GM10847 (cell line): Measurements from ENCODE around the gene TIE1.

Experiments used
- POLR2A ChIP-seq: IDR thresholded peaks from 2 replicates; pipeline ENCODE4 v1.6.1; 2011; ENCODE audit not compliant: insufficient read length; ENCODE audit errors: extremely low read depth

Gene TIE1

GRCh38 chr1:43299101-43299500 lies 1.7 kb upstream of the TIE1 start:
- no peak for TF ChIP-seq POLR2A

- TF ChIP-seq POLR2A = no peak
Observed at GRCh38 chr1:43302201-43302600, 1.4 kb downstream of the TIE1 start.

GRCh38 chr1:43302721-43303470 lies 2.1 kb downstream of the TIE1 start:
- no peak for TF ChIP-seq POLR2A

GRCh38 chr1:43303471-43304313 lies 2.9 kb downstream of the TIE1 start:
- TF ChIP-seq POLR2A = no peak

GRCh38 chr1:43304314-43304681 lies 3.5 kb downstream of the TIE1 start:
- TF ChIP-seq POLR2A = no peak

- no peak for TF ChIP-seq POLR2A
Observed at GRCh38 chr1:43304771-43305300, 4.1 kb downstream of the TIE1 start.

- no peak for TF ChIP-seq POLR2A
Observed at GRCh38 chr1:43305461-43305860, 4.7 kb downstream of the TIE1 start.

- TF ChIP-seq POLR2A = no peak
Observed at GRCh38 chr1:43305926-43306687, 5.3 kb downstream of the TIE1 start.

- TF ChIP-seq POLR2A = no peak
Observed at GRCh38 chr1:43306688-43307457, 6.1 kb downstream of the TIE1 start.

GRCh38 chr1:43307458-43308158 lies 6.8 kb downstream of the TIE1 start:
- no peak for TF ChIP-seq POLR2A

- TF ChIP-seq POLR2A = no peak
Observed at GRCh38 chr1:43308635-43309404, 8.0 kb downstream of the TIE1 start.

GRCh38 chr1:43309405-43310025 lies 8.7 kb downstream of the TIE1 start:
- no peak for TF ChIP-seq POLR2A

GRCh38 chr1:43311521-43311920 lies 10.7 kb downstream of the TIE1 start:
- TF ChIP-seq POLR2A = no peak
